ENCODE measurements around the gene MYMX. TPM values are rescaled to one million over a fixed set of nuclear protein-coding genes. Genes with fewer than 3 reads are reported as not detected.

The MYMX gene
- total and polyA plus RNA-seq, 2 of the 13 experiments (the other 11 are each of a cell fraction or from before 2014, with no cell fraction given), result not detected

GRCh38 chr6:44257025-44257752 lies 40.5 kb downstream of the MYMX start, which contains the start of gene SLC35B2 (continued):
- TF ChIP-seq ZNF143 (CRISPR knock-in tag; IDR thresholded peaks at IDR 0.05) (no peak), SP4 (CRISPR knock-in tag; IDR thresholded peaks at IDR 0.05) (peak; percentile 75), ZBTB44 (CRISPR knock-in tag; IDR thresholded peaks at IDR 0.05) (no peak), TCF12 (IDR thresholded peaks at IDR 0.05) (no peak), TCF12 (CRISPR knock-in tag; IDR thresholded peaks at IDR 0.05) (no peak), CREM (IDR thresholded peaks at IDR 0.05) (no peak), CREM (CRISPR knock-in tag; IDR thresholded peaks at IDR 0.05) (no peak), PHB2 (IDR thresholded peaks at IDR 0.05; ENCODE audit: partially characterized antibody) (no peak), ZNF441 (CRISPR knock-in tag; IDR thresholded peaks at IDR 0.05; ENCODE audit: borderline replicate concordance) (peak; percentile 94), AGO2 (optimal IDR thresholded peaks at IDR 0.05; ENCODE audit: low read depth, low read length) (peak; percentile 97), NFRKB (IDR thresholded peaks at IDR 0.05) (no peak), TBL1XR1 (IDR thresholded peaks at IDR 0.05; ENCODE audit: borderline replicate concordance, low read length, partially characterized antibody) (no peak), MIXL1 (CRISPR knock-in tag; IDR thresholded peaks at IDR 0.05) (0 out of 2 replicates have a peak, but pooled peaks have one; percentile 37), ZBTB21 (CRISPR knock-in tag; IDR thresholded peaks at IDR 0.05) (no peak), HOXD1 (CRISPR knock-in tag; IDR thresholded peaks at IDR 0.05) (peak; percentile 82; the same call in 1 of the 2 replicates), TIGD3 (CRISPR knock-in tag; IDR thresholded peaks at IDR 0.05; ENCODE audit: borderline replicate concordance) (no peak), ZNF326 (CRISPR knock-in tag; IDR thresholded peaks at IDR 0.05; ENCODE audit: borderline replicate concordance) (no peak; the same call in 1 of the 2 replicates), ZNF382 (CRISPR knock-in tag; IDR thresholded peaks at IDR 0.05; ENCODE audit: borderline replicate concordance) (no peak), HMGA1 (CRISPR knock-in tag; conservative IDR thresholded peaks at IDR 0.05) (no peak), SRSF9 (IDR thresholded peaks at IDR 0.05; ENCODE audit: borderline replicate concordance, insufficient read depth, low read depth, low read length, poor library complexity, severe bottlenecking) (no peak), ZNF597 (CRISPR knock-in tag; IDR thresholded peaks at IDR 0.05) (no peak), ZNF33A (CRISPR knock-in tag; IDR thresholded peaks at IDR 0.05; ENCODE audit: borderline replicate concordance) (peak; percentile 58; the same call in 1 of the 2 replicates), RFXAP (CRISPR knock-in tag; IDR thresholded peaks at IDR 0.05; ENCODE audit: borderline replicate concordance) (peak; percentile 57; the same call in 1 of the 2 replicates), ZFP1 (CRISPR knock-in tag; IDR thresholded peaks at IDR 0.05) (peak; percentile 38; the same call in 1 of the 2 replicates), ZNF354B (CRISPR knock-in tag; IDR thresholded peaks at IDR 0.05) (no peak; the same call in 1 of the 2 replicates), SRSF1 (optimal IDR thresholded peaks at IDR 0.05; ENCODE audit: low read depth, low read length) (peak; percentile 87), MXI1 (IDR thresholded peaks at IDR 0.05; ENCODE audit: borderline replicate concordance, low read depth, low read length) (peak; percentile 37; the same call in 1 of the 3 replicates), RAD21 (CRISPR knock-in tag; IDR thresholded peaks at IDR 0.05) (no peak), TGIF2 (CRISPR knock-in tag; IDR thresholded peaks at IDR 0.05) (peak; percentile 91), SCMH1 (CRISPR knock-in tag; IDR thresholded peaks at IDR 0.05; ENCODE audit: borderline replicate concordance) (no peak)
